GM12878 (cell line): ENCODE data around the gene RALGPS2. TPM values are rescaled to one million over a fixed set of nuclear protein-coding genes. Genes with fewer than 3 reads are reported as not detected.

Experiments
- ATAC-seq: fragments of 200-7000 bp; cut with Tn5 transposase; 3 replicates; pipeline ENCODE4 v1.9.1; 2020; ENCODE audit warnings: mild to moderate bottlenecking, moderate library complexity
- BruUV-seq: library from RNA; stranded (reverse); fragments of 400-500 nt; replicated peaks from 2 replicates; lab custom pipeline; 2021; lab: Mats Ljungman, UMichigan
- CTCF ChIA-PET: fragments of 300-600 bp; sonication (Branson Sonifier 250); formaldehyde crosslinking; extraction: SDS; loops from one replicate; lab custom pipeline; 2021; ENCODE audit warnings: inconsistent platforms; lab: Yijun Ruan, JAX
- POLR2A ChIA-PET: fragments of 350-600 bp; formaldehyde crosslinking; extraction: SDS; loops from one replicate; lab custom pipeline; 2021; ENCODE audit warnings: inconsistent platforms; lab: Charles Lee
- RAD21 ChIA-PET: fragments of 300-600 bp; sonication (Branson Sonifier 250); formaldehyde crosslinking; loops from one replicate; lab custom pipeline; 2023; ENCODE audit warnings: antibody characterized with exemption; ENCODE audit not compliant: unreplicated experiment; lab: Charles Lee
- SMC1A ChIA-PET: fragments of 300-600 bp; sonication (Branson Sonifier 250); formaldehyde crosslinking; loops from one replicate; lab custom pipeline; 2023; ENCODE audit not compliant: unreplicated experiment, uncharacterized antibody; lab: Charles Lee
- DNase-seq: peaks from one replicate; pipeline ENCODE4 v3.0.0-alpha.2; 2011; ENCODE audit warnings: low read depth, low spot score
- FAIRE-seq: peaks from 3 replicates; lab custom pipeline; 2011; peaks lifted over from hg19 to GRCh38; lab: Jason Lieb, UNC
- H2AFZ ChIP-seq: 2 replicates; pipeline ENCODE4 v1.6.0; 2011; ENCODE audit warnings: low read depth, low read length, control low read depth; ENCODE audit not compliant: control insufficient read depth
- H3K27ac ChIP-seq: 2 replicates; pipeline ENCODE4 v1.5.1; 2011; ENCODE audit warnings: control low read depth; ENCODE audit not compliant: control insufficient read depth, insufficient read depth
- H3K27me3 ChIP-seq, 2 experiments: replicated peaks in 1 of 2; 2 replicates each; pipeline versions ENCODE4 v1.6.0 to v1.6.1; 2011; ENCODE audit warnings: low read length in 1 of 2; ENCODE audit not compliant: control insufficient read depth in 2 of 2, insufficient read depth in 2 of 2
- H3K36me3 ChIP-seq, 2 experiments: 2 replicates each; pipeline ENCODE4 v1.5.1; 2011; ENCODE audit warnings: low read length in 1 of 2; ENCODE audit not compliant: control insufficient read depth in 2 of 2, insufficient read depth in 2 of 2
- H3K4me1 ChIP-seq: 2 replicates; pipeline ENCODE4 v1.6.1; 2011; ENCODE audit warnings: mild to moderate bottlenecking, low read length, moderate library complexity, mixed read lengths; ENCODE audit not compliant: control insufficient read depth, insufficient read depth
- H3K4me2 ChIP-seq: 2 replicates; pipeline ENCODE4 v1.6.0; 2011; ENCODE audit warnings: control low read depth; ENCODE audit not compliant: control insufficient read depth, insufficient read depth
- H3K4me3 ChIP-seq: fragments of 200-600 bp; sonication (generic); 2 replicates; pipeline ENCODE4 v1.5.1; 2016
- H3K79me2 ChIP-seq: 2 replicates; pipeline ENCODE4 v1.6.0; 2011; ENCODE audit warnings: low read length; ENCODE audit not compliant: control insufficient read depth, insufficient read depth
- H3K9ac ChIP-seq: 2 replicates; pipeline ENCODE4 v1.8.0; 2011; ENCODE audit warnings: low read length, control low read depth, mixed read lengths; ENCODE audit not compliant: control insufficient read depth, insufficient read depth
- H3K9me3 ChIP-seq: replicated peaks from 3 replicates; pipeline ENCODE4 v1.5.1; 2011; ENCODE audit warnings: mild to moderate bottlenecking, low read length; ENCODE audit not compliant: control insufficient read depth, insufficient read depth
- H4K20me1 ChIP-seq: 2 replicates; pipeline ENCODE4 v1.6.0; 2011; ENCODE audit not compliant: control insufficient read depth, insufficient read depth
- BACH1 ChIP-seq: fragments of 450-650 bp; IDR thresholded peaks from 2 replicates; pipeline ENCODE4 v1.6.1; 2017; ENCODE audit warnings: mild to moderate bottlenecking, borderline replicate concordance
- BRCA1 ChIP-seq: IDR thresholded peaks from 2 replicates; pipeline ENCODE4 v1.6.1; 2011; ENCODE audit warnings: low read depth, low read length, improper control_type of control experiment
- CHD1 ChIP-seq: IDR thresholded peaks from 2 replicates; pipeline ENCODE4 v1.6.1; 2012; ENCODE audit warnings: low read depth, low read length, improper control_type of control experiment
- DPF2 ChIP-seq: fragments of 450-650 bp; IDR thresholded peaks from 2 replicates; pipeline ENCODE4 v1.6.1; 2017; ENCODE audit warnings: mild to moderate bottlenecking
- EZH2 ChIP-seq: IDR thresholded peaks from 2 replicates; pipeline ENCODE4 v1.6.1; 2012; ENCODE audit warnings: low read depth, mild to moderate bottlenecking, control low read depth, inconsistent platforms, low read length, borderline replicate concordance; ENCODE audit not compliant: control insufficient read depth
- IKZF1 ChIP-seq: fragments of 450-650 bp; conservative IDR thresholded peaks from 2 replicates; pipeline ENCODE4 v1.6.1; 2017; ENCODE audit warnings: antibody characterized with exemption, mild to moderate bottlenecking
- KLF5 ChIP-seq: fragments of 450-650 bp; IDR thresholded peaks from 2 replicates; pipeline ENCODE4 v1.6.1; 2014; ENCODE audit warnings: mild to moderate bottlenecking; ENCODE audit not compliant: partially characterized antibody
- MTA3 ChIP-seq: IDR thresholded peaks from 2 replicates; pipeline ENCODE4 v1.6.1; 2012; ENCODE audit warnings: low read length, inconsistent platforms, borderline replicate concordance
- RAD21 ChIP-seq: IDR thresholded peaks from 2 replicates; pipeline ENCODE4 v1.6.1; 2011; ENCODE audit warnings: mild to moderate bottlenecking, low read depth, low read length, moderate library complexity; ENCODE audit not compliant: insufficient read depth
- SIN3A ChIP-seq: IDR thresholded peaks from 2 replicates; pipeline ENCODE4 v1.6.1; 2012; ENCODE audit warnings: low read depth, low read length, improper control_type of control experiment
- SMAD5 ChIP-seq: IDR thresholded peaks from 2 replicates; pipeline ENCODE4 v1.6.1; 2016; ENCODE audit warnings: antibody characterized with exemption, low read depth
- SMARCA5 ChIP-seq: fragments of 450-650 bp; IDR thresholded peaks from 2 replicates; pipeline ENCODE4 v1.6.1; 2017; ENCODE audit warnings: mild to moderate bottlenecking
- TARDBP ChIP-seq: IDR thresholded peaks from 2 replicates; pipeline ENCODE4 v1.6.1; 2016; ENCODE audit warnings: borderline replicate concordance
- TBL1XR1 ChIP-seq: IDR thresholded peaks from 2 replicates; pipeline ENCODE4 v1.6.1; 2012; ENCODE audit warnings: low read depth, low read length, improper control_type of control experiment
- TCF7 ChIP-seq: IDR thresholded peaks from 2 replicates; pipeline ENCODE4 v1.6.1; 2014; ENCODE audit warnings: antibody characterized with exemption, borderline replicate concordance
- ZNF384 ChIP-seq: IDR thresholded peaks from 2 replicates; pipeline ENCODE4 v1.6.1; 2012; ENCODE audit warnings: low read depth, mild to moderate bottlenecking, low read length, improper control_type of control experiment, borderline replicate concordance
- WGBS: methylation state at CpG from one replicate; pipeline ENCODE4 v1.1.6; 2016; ENCODE audit warnings: low lambda C conversion rate; ENCODE audit not compliant: insufficient replicate concordance, insufficient coverage; ENCODE audit errors: missing lambda C conversion rate; 5-methylcytosine and 5-hydroxymethylcytosine counted together
- in situ Hi-C: fragments of 300-500 bp; cut with MboI; formaldehyde crosslinking; loops from 9 replicates; pipeline ENCODE4 v1.14.3; 2018; ENCODE audit warnings: mixed read lengths
- intact Hi-C: fragments of 100-400 bp; cut with micrococcal nuclease; formaldehyde crosslinking; loops from one replicate; pipeline ENCODE4 v1.14.2; 2022; ENCODE audit not compliant: unreplicated experiment
- polyA plus RNA-seq, 11 experiments: library from polyadenylated mRNA; depleted of rRNA in 4 of 11; unstranded in 6 of 11; stranded (reverse) in 5 of 11; fragments of >200 nt; fragmentation: Nextera tagmentation in 4 of 11; fragmentation: Illumina TruSeq in 1 of 11; extraction: Ambion mirVana in 4 of 11; extraction: Trizol in 1 of 11; gene quantifications; 1 replicate in 1 of 11; 2 replicates in 10 of 11; pipeline versions ENCODE4 v1.2.1 to v1.2.3, GENCODE V29; 2011 to 2016; ENCODE audit warnings: inconsistent platforms in 2 of 11, missing spikeins in 2 of 11, low read depth in 1 of 11
- total RNA-seq, 4 experiments: library from RNA; depleted of rRNA in 3 of 4; stranded (reverse); fragments of >200 nt in 3 of 4; fragmentation: Illumina TruSeq in 1 of 4; extraction: Trizol in 1 of 4; gene quantifications; 2 replicates each; pipeline versions ENCODE4 v1.2.1 to v1.2.3, GENCODE V29; 2013 to 2021
- TF ChIP-seq, protein P1 (sequence below): IDR thresholded peaks from 2 replicates; pipeline ENCODE4 v1.6.1; 2012; ENCODE audit warnings: low read length, inconsistent platforms
- TF ChIP-seq, protein P2 (sequence below): IDR thresholded peaks from 2 replicates; pipeline ENCODE4 v1.6.1; 2011; ENCODE audit warnings: borderline replicate concordance, low read depth, mild to moderate bottlenecking, moderate library complexity, mixed read lengths, low read length; ENCODE audit not compliant: insufficient read depth; ENCODE audit errors: extremely low read length
- TF ChIP-seq, protein P3 (sequence below): fragments of 150-350 bp; IDR thresholded peaks from 2 replicates; pipeline ENCODE4 v1.6.1; 2016; ENCODE audit warnings: low read depth, low read length
- TF ChIP-seq, protein P4 (sequence below): fragments of 450-650 bp; IDR thresholded peaks from 2 replicates; pipeline ENCODE4 v1.6.1; 2017; ENCODE audit warnings: borderline replicate concordance

The RALGPS2 gene
- total and polyA plus RNA-seq, 10 of the 15 experiments (the other 5 are each of a cell fraction or from before 2014, with no cell fraction given): 0.08 to 3.7 (median 0.50) TPM

DNA sequence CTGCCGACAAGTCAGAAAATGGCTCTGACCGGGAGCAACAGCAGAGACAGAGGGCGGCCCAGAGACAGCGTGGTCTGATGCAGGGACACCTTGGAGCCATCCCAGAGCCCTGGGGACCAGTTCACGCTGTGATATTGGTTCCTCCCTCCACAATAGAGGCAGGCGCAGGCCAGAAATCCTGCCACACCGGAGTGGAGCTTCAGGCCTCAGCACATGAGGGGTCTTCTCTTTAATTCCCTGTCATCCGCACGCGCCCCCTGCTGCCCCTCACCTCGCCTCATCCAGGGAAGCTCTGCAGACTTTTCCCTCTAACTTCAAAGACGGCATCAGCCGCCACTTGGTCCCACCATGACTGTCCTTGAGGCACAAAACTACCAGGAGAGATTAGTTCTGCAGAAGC lies 221.4 kb downstream of the RALGPS2 start:
- H3K9me3 ChIP-seq: no peaks in the 10 kb centered on the region
- POLR2A ChIA-PET: no interaction called here
- H2AFZ ChIP-seq: no peak overlapping the region
- CTCF ChIA-PET: no interaction called here
- no peaks in the 10 kb centered on the region for H4K20me1 ChIP-seq
- RAD21 ChIA-PET: no interaction called here
- 50% methylated on average over 13 of the region's 13 CpGs for WGBS
- intact Hi-C loops: no loop called here
- no peak overlapping the region for H3K4me2 ChIP-seq
- no peak for FAIRE-seq
- no peak overlapping the region for H3K27ac ChIP-seq
- in situ Hi-C loops: no loop called here
- no peak overlapping the region for H3K4me3 ChIP-seq
- H3K4me1 ChIP-seq: no peaks in the 10 kb centered on the region
- TF ChIP-seq SMAD5: no peak
- TF ChIP-seq KLF5: no peak
- TF ChIP-seq IKZF1: no peak
- no peak for TF ChIP-seq RAD21
- TF ChIP-seq MTA3: no peak
- no peak for TF ChIP-seq SMARCA5
- no peak for TF ChIP-seq BACH1
- TF ChIP-seq DPF2: no peak
- TF ChIP-seq, protein P1, sequence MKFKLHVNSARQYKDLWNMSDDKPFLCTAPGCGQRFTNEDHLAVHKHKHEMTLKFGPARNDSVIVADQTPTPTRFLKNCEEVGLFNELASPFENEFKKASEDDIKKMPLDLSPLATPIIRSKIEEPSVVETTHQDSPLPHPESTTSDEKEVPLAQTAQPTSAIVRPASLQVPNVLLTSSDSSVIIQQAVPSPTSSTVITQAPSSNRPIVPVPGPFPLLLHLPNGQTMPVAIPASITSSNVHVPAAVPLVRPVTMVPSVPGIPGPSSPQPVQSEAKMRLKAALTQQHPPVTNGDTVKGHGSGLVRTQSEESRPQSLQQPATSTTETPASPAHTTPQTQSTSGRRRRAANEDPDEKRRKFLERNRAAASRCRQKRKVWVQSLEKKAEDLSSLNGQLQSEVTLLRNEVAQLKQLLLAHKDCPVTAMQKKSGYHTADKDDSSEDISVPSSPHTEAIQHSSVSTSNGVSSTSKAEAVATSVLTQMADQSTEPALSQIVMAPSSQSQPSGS: no peak
- no peak for TF ChIP-seq TARDBP
- no peak for TF ChIP-seq TCF7
- TF ChIP-seq, protein P2, sequence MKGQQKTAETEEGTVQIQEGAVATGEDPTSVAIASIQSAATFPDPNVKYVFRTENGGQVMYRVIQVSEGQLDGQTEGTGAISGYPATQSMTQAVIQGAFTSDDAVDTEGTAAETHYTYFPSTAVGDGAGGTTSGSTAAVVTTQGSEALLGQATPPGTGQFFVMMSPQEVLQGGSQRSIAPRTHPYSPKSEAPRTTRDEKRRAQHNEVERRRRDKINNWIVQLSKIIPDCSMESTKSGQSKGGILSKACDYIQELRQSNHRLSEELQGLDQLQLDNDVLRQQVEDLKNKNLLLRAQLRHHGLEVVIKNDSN: no peak
- no peak for TF ChIP-seq TBL1XR1
- no peak for TF ChIP-seq SIN3A
- TF ChIP-seq BRCA1: no peak
- TF ChIP-seq, protein P3, sequence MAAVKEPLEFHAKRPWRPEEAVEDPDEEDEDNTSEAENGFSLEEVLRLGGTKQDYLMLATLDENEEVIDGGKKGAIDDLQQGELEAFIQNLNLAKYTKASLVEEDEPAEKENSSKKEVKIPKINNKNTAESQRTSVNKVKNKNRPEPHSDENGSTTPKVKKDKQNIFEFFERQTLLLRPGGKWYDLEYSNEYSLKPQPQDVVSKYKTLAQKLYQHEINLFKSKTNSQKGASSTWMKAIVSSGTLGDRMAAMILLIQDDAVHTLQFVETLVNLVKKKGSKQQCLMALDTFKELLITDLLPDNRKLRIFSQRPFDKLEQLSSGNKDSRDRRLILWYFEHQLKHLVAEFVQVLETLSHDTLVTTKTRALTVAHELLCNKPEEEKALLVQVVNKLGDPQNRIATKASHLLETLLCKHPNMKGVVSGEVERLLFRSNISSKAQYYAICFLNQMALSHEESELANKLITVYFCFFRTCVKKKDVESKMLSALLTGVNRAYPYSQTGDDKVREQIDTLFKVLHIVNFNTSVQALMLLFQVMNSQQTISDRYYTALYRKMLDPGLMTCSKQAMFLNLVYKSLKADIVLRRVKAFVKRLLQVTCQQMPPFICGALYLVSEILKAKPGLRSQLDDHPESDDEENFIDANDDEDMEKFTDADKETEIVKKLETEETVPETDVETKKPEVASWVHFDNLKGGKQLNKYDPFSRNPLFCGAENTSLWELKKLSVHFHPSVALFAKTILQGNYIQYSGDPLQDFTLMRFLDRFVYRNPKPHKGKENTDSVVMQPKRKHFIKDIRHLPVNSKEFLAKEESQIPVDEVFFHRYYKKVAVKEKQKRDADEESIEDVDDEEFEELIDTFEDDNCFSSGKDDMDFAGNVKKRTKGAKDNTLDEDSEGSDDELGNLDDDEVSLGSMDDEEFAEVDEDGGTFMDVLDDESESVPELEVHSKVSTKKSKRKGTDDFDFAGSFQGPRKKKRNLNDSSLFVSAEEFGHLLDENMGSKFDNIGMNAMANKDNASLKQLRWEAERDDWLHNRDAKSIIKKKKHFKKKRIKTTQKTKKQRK: no peak
- TF ChIP-seq EZH2: no peak
- no peak for TF ChIP-seq ZNF384
- no peak for TF ChIP-seq CHD1
- TF ChIP-seq, protein P4, sequence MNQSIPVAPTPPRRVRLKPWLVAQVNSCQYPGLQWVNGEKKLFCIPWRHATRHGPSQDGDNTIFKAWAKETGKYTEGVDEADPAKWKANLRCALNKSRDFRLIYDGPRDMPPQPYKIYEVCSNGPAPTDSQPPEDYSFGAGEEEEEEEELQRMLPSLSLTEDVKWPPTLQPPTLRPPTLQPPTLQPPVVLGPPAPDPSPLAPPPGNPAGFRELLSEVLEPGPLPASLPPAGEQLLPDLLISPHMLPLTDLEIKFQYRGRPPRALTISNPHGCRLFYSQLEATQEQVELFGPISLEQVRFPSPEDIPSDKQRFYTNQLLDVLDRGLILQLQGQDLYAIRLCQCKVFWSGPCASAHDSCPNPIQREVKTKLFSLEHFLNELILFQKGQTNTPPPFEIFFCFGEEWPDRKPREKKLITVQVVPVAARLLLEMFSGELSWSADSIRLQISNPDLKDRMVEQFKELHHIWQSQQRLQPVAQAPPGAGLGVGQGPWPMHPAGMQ: no peak
- H3K36me3 ChIP-seq: no peaks in the 10 kb centered on the region
- H3K9ac ChIP-seq: no peak overlapping the region
- peaks cover 0 to 3% of the 10 kb centered on the region in 2 experiments; a peak in 2 of 4 replicates for H3K27me3 ChIP-seq
- H3K79me2 ChIP-seq: no peaks in the 10 kb centered on the region
- SMC1A ChIA-PET: no interaction called here
- DNase-seq: no peak
- ATAC-seq: no peak
- no TSS peak for BruUV-seq
